Liver (tissue), 9 donors: Measurements from ENCODE around the gene SMOC2. TPM values are rescaled to one million over a fixed set of nuclear protein-coding genes. Genes with fewer than 3 reads are reported as not detected.
A peak's percentile ranks its signal among the peaks of the same experiment; 100 is the strongest.

Experiments used
- DNase-seq: peaks from one replicate; pipeline ENCODE4 v3.0.0-alpha.2; 2017; ENCODE audit warnings: low spot score
- H3K27ac ChIP-seq, 2 donors: one replicate each; pipeline ENCODE4 v1.7.0; 2013; ENCODE audit warnings: inconsistent platforms in 2 of 2, low read length in 2 of 2, control low read depth in 1 of 2, low read depth in 1 of 2, mild to moderate bottlenecking in 1 of 2
- H3K27me3 ChIP-seq, 4 donors: one replicate each; pipeline versions ENCODE4 v1.6.1 to v1.7.0; 2013; ENCODE audit warnings: low read length in 3 of 4, inconsistent platforms in 1 of 4, mild to moderate bottlenecking in 1 of 4, moderate library complexity in 1 of 4; ENCODE audit not compliant: control insufficient read depth in 4 of 4, insufficient read depth in 4 of 4
- H3K36me3 ChIP-seq, 4 donors: one replicate each; pipeline versions ENCODE4 v1.6.1 to v1.7.0; 2013; ENCODE audit warnings: low read length in 3 of 4, mild to moderate bottlenecking in 3 of 4, low read depth in 1 of 4, moderate library complexity in 1 of 4; ENCODE audit not compliant: control insufficient read depth in 4 of 4, insufficient read depth in 3 of 4
- H3K4me1 ChIP-seq, 4 donors: one replicate each; pipeline versions ENCODE4 v1.6.1 to v1.7.0; 2013; ENCODE audit warnings: low read length in 3 of 4, mild to moderate bottlenecking in 3 of 4, moderate library complexity in 1 of 4; ENCODE audit not compliant: control insufficient read depth in 4 of 4, insufficient read depth in 4 of 4
- H3K4me3 ChIP-seq, 3 donors: one replicate each; pipeline versions ENCODE4 v1.6.1 to v1.7.0; 2013; ENCODE audit warnings: low read length in 3 of 3, control low read depth in 1 of 3, low read depth in 1 of 3, mild to moderate bottlenecking in 1 of 3
- H3K9ac ChIP-seq, 2 donors: one replicate each; pipeline ENCODE4 v1.7.0; 2013; ENCODE audit warnings: low read length in 2 of 2, mild to moderate bottlenecking in 2 of 2, moderate library complexity in 2 of 2, control low read depth in 1 of 2, low read depth in 1 of 2
- H3K9me3 ChIP-seq, 4 donors: one replicate each; pipeline versions ENCODE4 v1.6.1 to v1.7.0; 2013; ENCODE audit warnings: low read length in 3 of 4; ENCODE audit not compliant: control insufficient read depth in 4 of 4
- ATF3 ChIP-seq: IDR thresholded peaks from 2 replicates; pipeline ENCODE4 v1.6.1; 2016; ENCODE audit warnings: antibody characterized with exemption
- CTCF ChIP-seq: fragments of 150-350 bp; IDR thresholded peaks from 2 replicates; pipeline ENCODE4 v1.5.1; 2017; ENCODE audit warnings: improper control_type of control experiment, low read depth, low read length; ENCODE audit not compliant: missing input control
- EGR1 ChIP-seq, 2 donors: IDR thresholded peaks; 2 replicates each; pipeline ENCODE4 v1.6.1; 2016 to 2018; ENCODE audit warnings: antibody characterized with exemption in 2 of 2, low read depth in 2 of 2
- FOXA1 ChIP-seq: IDR thresholded peaks from 2 replicates; pipeline ENCODE4 v1.6.1; 2016; ENCODE audit warnings: antibody characterized with exemption
- FOXA2 ChIP-seq: IDR thresholded peaks from 2 replicates; pipeline ENCODE4 v1.6.1; 2016; ENCODE audit warnings: antibody characterized with exemption
- GABPA ChIP-seq, 2 donors: IDR thresholded peaks in 1 of 2; conservative IDR thresholded peaks in 1 of 2; 2 replicates each; pipeline ENCODE4 v1.6.1; 2016; ENCODE audit warnings: antibody characterized with exemption in 2 of 2, mild to moderate bottlenecking in 1 of 2, moderate library complexity in 1 of 2
- HNF4A ChIP-seq, 2 donors: conservative IDR thresholded peaks; 2 replicates each; pipeline ENCODE4 v1.6.1; 2016; ENCODE audit warnings: antibody characterized with exemption in 2 of 2, mild to moderate bottlenecking in 2 of 2
- HNF4G ChIP-seq: IDR thresholded peaks from 2 replicates; pipeline ENCODE4 v1.6.1; 2016; ENCODE audit warnings: antibody characterized with exemption
- JUND ChIP-seq, 2 donors: IDR thresholded peaks; 2 replicates each; pipeline ENCODE4 v1.6.1; 2016; ENCODE audit warnings: antibody characterized with exemption in 2 of 2
- NR2F2 ChIP-seq: IDR thresholded peaks from 2 replicates; pipeline ENCODE4 v1.6.1; 2016; ENCODE audit warnings: antibody characterized with exemption
- RAD21 ChIP-seq, 2 donors: IDR thresholded peaks; 2 replicates each; pipeline ENCODE4 v1.6.1; 2016; ENCODE audit warnings: antibody characterized with exemption in 2 of 2, mild to moderate bottlenecking in 2 of 2
- RXRA ChIP-seq, 2 donors: IDR thresholded peaks; 2 replicates each; pipeline ENCODE4 v1.6.1; 2017 to 2018; ENCODE audit warnings: antibody characterized with exemption in 2 of 2, mild to moderate bottlenecking in 1 of 2
- SP1 ChIP-seq: IDR thresholded peaks from 2 replicates; pipeline ENCODE4 v1.6.1; 2018; ENCODE audit warnings: antibody characterized with exemption, mild to moderate bottlenecking
- TAF1 ChIP-seq: conservative IDR thresholded peaks from 2 replicates; pipeline ENCODE4 v1.6.1; 2016; ENCODE audit warnings: antibody characterized with exemption, mild to moderate bottlenecking
- WGBS: extraction: QIAGEN DNeasy Blood & Tissue Kit; methylation state at CpG from one replicate; pipeline ENCODE4 v1.1.7; 2013; 5-methylcytosine and 5-hydroxymethylcytosine counted together
- polyA plus RNA-seq, 2 donors: library from polyadenylated mRNA; stranded (reverse) in 1 of 2; unstranded in 1 of 2; fragments of 200-250 nt in 1 of 2; fragments of >200 nt in 1 of 2; fragmentation: Nextera tagmentation in 1 of 2; extraction: Ambion mirVana in 1 of 2; gene quantifications; one replicate each; pipeline versions ENCODE4 v1.2.1 to v1.2.3, GENCODE V29; 2013 to 2015
- total RNA-seq, 2 donors: library from RNA; depleted of rRNA; stranded (reverse); fragments of >200 nt; gene quantifications; one replicate each; pipeline ENCODE4 v1.2.3, GENCODE V29; 2014
- TF ChIP-seq, protein P1 (sequence below): IDR thresholded peaks from 2 replicates; pipeline ENCODE4 v1.6.1; 2016; ENCODE audit warnings: antibody characterized with exemption, mild to moderate bottlenecking
- TF ChIP-seq, protein P2 (sequence below): IDR thresholded peaks from 2 replicates; pipeline ENCODE4 v1.6.1; 2016; ENCODE audit warnings: antibody characterized with exemption
- TF ChIP-seq, protein P3 (sequence below): IDR thresholded peaks from 2 replicates; pipeline ENCODE4 v1.6.1; 2016; ENCODE audit warnings: antibody characterized with exemption
- donor health status: healthy.
- donor health status: healthy.
- donor health status: healthy.
- donor health status: healthy.
- donor health status: healthy.

The SMOC2 gene
- total and polyA plus RNA-seq, 4 donors: 0.23 to 1.9 (median 1.1) TPM

GRCh38 chr6:168432196-168432595 is 8.8 kb upstream of the SMOC2 start:
- 82% methylated on average over 9 of the region's 9 CpGs for WGBS
- no peak overlapping the region for H3K9ac ChIP-seq

GRCh38 chr6:168433898-168434297 is 7.1 kb upstream of the SMOC2 start:
- Histone ChIP-seq H3K4me3 (no peak overlapping the region), H3K27ac (no peak overlapping the region), H3K9me3 (no peaks in the 10 kb centered on the region), H3K9ac (no peak overlapping the region), H3K4me1 (no peaks in the 10 kb centered on the region), H3K27me3 (peaks cover 0 to 13% (median 3%) of the 10 kb centered on the region in 4 donors), H3K36me3 (no peaks in the 10 kb centered on the region)
- TF ChIP-seq EGR1 (IDR thresholded peaks at IDR 0.05; ENCODE audit: low read depth in 2 of 2) (no peak), TAF1 (no peak), NR2F2 (no peak), JUND (IDR thresholded peaks at IDR 0.05) (no peak), HNF4A (conservative IDR thresholded peaks at IDR 0.05) (no peak), FOXA1 (no peak), GABPA (IDR thresholded peaks at IDR 0.05 in 1 of 2, conservative IDR thresholded peaks at IDR 0.05 in 1 of 2) (no peak), SP1 (no peak), RXRA (IDR thresholded peaks at IDR 0.05) (no peak), FOXA2 (no peak), HNF4G (no peak), CTCF (no peak)
- TF ChIP-seq, protein P1, sequence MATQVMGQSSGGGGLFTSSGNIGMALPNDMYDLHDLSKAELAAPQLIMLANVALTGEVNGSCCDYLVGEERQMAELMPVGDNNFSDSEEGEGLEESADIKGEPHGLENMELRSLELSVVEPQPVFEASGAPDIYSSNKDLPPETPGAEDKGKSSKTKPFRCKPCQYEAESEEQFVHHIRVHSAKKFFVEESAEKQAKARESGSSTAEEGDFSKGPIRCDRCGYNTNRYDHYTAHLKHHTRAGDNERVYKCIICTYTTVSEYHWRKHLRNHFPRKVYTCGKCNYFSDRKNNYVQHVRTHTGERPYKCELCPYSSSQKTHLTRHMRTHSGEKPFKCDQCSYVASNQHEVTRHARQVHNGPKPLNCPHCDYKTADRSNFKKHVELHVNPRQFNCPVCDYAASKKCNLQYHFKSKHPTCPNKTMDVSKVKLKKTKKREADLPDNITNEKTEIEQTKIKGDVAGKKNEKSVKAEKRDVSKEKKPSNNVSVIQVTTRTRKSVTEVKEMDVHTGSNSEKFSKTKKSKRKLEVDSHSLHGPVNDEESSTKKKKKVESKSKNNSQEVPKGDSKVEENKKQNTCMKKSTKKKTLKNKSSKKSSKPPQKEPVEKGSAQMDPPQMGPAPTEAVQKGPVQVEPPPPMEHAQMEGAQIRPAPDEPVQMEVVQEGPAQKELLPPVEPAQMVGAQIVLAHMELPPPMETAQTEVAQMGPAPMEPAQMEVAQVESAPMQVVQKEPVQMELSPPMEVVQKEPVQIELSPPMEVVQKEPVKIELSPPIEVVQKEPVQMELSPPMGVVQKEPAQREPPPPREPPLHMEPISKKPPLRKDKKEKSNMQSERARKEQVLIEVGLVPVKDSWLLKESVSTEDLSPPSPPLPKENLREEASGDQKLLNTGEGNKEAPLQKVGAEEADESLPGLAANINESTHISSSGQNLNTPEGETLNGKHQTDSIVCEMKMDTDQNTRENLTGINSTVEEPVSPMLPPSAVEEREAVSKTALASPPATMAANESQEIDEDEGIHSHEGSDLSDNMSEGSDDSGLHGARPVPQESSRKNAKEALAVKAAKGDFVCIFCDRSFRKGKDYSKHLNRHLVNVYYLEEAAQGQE: no peak
- TF ChIP-seq, protein P2, sequence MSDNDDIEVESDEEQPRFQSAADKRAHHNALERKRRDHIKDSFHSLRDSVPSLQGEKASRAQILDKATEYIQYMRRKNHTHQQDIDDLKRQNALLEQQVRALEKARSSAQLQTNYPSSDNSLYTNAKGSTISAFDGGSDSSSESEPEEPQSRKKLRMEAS: no peak
- TF ChIP-seq, protein P3, sequence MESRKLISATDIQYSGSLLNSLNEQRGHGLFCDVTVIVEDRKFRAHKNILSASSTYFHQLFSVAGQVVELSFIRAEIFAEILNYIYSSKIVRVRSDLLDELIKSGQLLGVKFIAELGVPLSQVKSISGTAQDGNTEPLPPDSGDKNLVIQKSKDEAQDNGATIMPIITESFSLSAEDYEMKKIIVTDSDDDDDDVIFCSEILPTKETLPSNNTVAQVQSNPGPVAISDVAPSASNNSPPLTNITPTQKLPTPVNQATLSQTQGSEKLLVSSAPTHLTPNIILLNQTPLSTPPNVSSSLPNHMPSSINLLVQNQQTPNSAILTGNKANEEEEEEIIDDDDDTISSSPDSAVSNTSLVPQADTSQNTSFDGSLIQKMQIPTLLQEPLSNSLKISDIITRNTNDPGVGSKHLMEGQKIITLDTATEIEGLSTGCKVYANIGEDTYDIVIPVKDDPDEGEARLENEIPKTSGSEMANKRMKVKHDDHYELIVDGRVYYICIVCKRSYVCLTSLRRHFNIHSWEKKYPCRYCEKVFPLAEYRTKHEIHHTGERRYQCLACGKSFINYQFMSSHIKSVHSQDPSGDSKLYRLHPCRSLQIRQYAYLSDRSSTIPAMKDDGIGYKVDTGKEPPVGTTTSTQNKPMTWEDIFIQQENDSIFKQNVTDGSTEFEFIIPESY: no peak
- WGBS: 80% methylated on average over 8 of the region's 8 CpGs
- peak; percentile 16 for DNase-seq

More at GRCh38 chr6:168432196-168432595, 8.8 kb upstream of the SMOC2 start:
- Histone ChIP-seq H3K4me1 (no peaks in the 10 kb centered on the region), H3K36me3 (no peaks in the 10 kb centered on the region), H3K4me3 (no peak overlapping the region), H3K9me3 (no peaks in the 10 kb centered on the region), H3K27me3 (peaks cover 0 to 13% (median 3%) of the 10 kb centered on the region in 4 donors), H3K27ac (no peak overlapping the region)
- DNase-seq: no peak
- TF ChIP-seq RAD21 (IDR thresholded peaks at IDR 0.05): no peak
- no peak for TF ChIP-seq ATF3
